Skeletal muscle cell (primary cell): ENCODE measurements around the gene XRCC6.
"Not testable (repeated sequence)": the region's sequence is repeated elsewhere in the genome, so short reads cannot be mapped to it uniquely, and the experiment has no call there.

Experiments used
- DNase-seq: peaks from one replicate; pipeline ENCODE4 v3.0.0-alpha.2; 2010; ENCODE audit warnings: low read depth
- H3K4me3 ChIP-seq: 2 replicates; pipeline ENCODE4 v1.5.1; 2011; ENCODE audit warnings: low read depth, mild to moderate bottlenecking, control low read depth, low read length, moderate library complexity

XRCC6 gene

DNA sequence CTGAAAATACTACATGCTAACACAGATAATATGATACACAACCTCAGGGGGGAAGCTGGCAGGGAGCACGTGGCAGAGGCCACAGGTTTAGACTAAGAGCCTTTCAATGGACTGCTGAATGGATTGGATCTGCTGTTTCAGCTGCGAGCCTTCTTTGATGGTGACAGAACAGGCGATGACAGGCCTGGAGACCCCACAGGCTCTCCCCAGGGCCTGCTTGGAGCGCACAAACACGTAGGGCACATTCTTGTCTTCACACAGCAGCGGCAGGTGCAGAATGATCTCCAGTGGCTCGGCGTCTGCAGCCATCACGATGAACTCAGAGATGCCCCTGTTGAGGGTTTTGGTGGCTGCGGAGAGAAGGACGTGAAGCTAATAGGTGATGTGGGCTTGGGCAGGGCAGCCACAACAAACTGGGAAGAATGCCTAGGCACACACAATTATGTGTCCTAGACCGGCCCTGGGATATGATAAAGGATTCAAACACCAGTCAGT is 53.8 kb downstream of the XRCC6 start:
- DNase-seq: no peak
- H3K4me3 ChIP-seq: no peak overlapping the region

DNA sequence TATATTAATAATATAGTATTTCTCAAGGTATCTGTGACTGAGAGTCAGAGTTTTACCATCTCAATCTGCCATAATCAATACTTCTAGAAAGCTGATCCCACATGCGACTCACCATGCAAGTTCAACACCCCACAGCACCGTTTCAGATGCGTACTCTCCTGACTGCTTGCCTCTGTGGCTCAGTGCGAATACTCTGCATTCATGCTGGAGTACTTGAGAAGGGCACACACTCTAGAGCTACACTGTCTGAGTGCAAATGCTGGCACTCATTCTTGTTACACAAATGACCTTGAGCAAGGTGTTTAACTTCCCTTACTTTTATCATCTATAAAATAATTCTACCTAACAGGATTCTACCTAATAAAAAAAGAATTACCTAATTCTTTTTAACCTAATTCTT is 55.0 kb downstream of the XRCC6 start:
- DNase-seq: no peak
- no peak overlapping the region for H3K4me3 ChIP-seq

- H3K4me3 ChIP-seq: peak overlapping the region; percentile 68
- DNase-seq: no peak
Observed at GRCh38 chr22:41681616-41682015, 60.5 kb downstream of the XRCC6 start.

DNA sequence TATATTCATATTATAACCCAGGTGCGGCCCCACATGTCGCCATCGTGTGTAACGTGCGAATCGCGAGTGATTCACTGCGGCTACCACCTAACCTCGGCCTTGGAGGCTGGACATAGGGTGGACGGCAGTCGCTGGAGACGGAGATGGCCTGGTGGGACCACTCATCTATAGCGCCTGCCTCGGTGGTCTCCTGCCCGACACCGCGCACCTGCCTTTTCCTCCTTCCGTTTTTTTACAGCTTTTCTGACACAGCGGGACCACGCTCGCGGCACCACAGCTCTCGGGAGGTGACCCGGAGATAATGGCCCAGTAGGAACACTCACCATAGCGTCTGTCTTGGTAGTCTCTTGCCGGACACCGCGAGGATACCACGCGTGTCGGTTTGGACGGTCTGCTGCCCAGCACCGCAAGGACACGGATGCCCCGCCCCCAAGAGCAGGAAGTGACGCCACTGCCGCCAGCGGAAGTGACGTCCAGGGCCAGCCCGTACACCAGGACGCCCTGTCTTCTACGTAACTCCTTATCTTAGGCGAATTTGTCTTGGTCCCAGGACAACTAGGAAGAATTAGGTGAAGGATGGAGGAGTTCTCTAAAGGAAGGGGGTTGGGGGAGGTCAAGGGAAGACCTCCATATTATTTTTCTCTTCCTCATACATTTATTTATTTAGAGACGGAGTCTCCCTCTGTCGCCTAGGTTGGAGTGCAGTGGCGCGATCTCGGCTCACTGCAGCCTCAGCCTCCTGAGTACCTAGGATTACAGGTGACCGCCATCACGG is 61.1 kb downstream of the XRCC6 start:
- DNase-seq: peak; percentile 47
- H3K4me3 ChIP-seq: peak overlapping the region; percentile 68

GRCh38 chr22:41683052-41683451 is 62.0 kb downstream of the XRCC6 start:
- H3K4me3 ChIP-seq: peak overlapping the region; percentile 68
- DNase-seq: no peak

DNA sequence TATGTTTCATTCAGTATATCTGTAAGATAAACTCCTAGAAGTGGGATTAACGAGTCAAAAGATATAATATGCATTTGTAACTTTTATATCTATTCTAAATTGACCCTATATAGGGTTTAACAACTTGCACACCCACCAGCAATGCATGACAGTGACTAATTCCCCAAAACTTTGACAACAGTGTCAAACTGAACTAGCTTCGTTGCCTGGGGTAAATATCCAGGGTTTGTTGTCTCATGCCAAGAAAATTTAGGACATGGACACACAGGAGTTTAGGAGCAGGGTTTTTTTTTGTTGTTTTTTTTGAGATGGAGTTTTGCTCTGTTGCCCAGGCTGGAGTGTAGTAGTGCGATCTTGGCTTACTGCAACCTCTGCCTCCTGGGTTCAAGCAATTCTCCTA is 62.5 kb downstream of the XRCC6 start:
- no peak overlapping the region for H3K4me3 ChIP-seq
- DNase-seq: no peak

GRCh38 chr22:41684194-41684593 is 63.1 kb downstream of the XRCC6 start:
- H3K4me3 ChIP-seq: no peak overlapping the region
- no peak for DNase-seq

DNA sequence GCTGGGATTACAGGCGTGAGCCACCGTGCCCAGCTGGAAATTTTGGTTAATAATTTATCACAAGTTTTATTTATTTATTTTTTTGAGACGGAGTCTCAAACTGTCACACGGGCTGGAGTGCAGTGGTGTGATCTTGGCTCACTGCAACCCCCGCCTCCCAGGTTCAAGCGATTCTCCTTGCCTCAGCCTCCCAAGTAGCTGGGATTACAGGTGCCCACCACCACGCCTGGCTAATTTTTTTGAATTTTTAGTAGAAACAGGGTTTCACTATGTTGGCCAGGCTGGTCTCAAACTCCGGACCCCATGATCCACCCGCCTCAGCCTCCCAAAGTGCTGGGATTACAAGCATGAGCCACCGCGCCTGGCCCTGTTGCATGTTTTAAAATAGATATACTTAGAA is 65.8 kb downstream of the XRCC6 start:
- not testable (repeated sequence) for DNase-seq, H3K4me3 ChIP-seq

GRCh38 chr22:41687901-41688364 is 66.8 kb downstream of the XRCC6 start:
- no peak for DNase-seq
- peak overlapping the region; percentile 69 for H3K4me3 ChIP-seq

GRCh38 chr22:41688365-41689211 is 67.5 kb downstream of the XRCC6 start, which contains the start of gene SNU13:
SNU13 (minus strand) TSS chr22:41688867; CDS start chr22:41688796, 71 bp downstream.
- peak; percentile 69 for DNase-seq

GRCh38 chr22:41690476-41690875 is 69.4 kb downstream of the XRCC6 start:
- H3K4me3 ChIP-seq: no peak overlapping the region
- no peak for DNase-seq

More at GRCh38 chr22:41688365-41689211, 67.5 kb downstream of the XRCC6 start, which contains the start of gene SNU13:
- H3K4me3 ChIP-seq: peak within 1 kb of the TSS; percentile 69

DNA sequence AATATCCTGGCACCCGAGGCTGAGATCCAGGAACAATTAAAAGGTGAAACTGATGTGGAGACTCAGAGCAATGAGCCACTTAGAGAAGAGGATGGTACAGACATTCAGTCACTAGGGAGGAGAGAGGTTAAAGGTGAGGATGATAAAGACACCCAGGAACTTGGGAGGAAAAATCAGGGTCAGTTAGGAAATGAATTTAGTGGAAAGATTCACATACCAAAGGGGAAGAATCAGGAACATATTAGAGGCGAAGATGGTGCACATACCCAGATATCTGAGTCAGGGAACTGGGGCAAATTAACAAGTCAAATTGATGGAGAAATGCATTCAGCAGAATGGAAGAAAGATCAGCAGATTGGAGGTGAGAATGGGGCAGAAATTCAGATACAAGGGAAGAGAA is 74.1 kb downstream of the XRCC6 start:
- DNase-seq: no peak
- H3K4me3 ChIP-seq: no peak overlapping the region

DNA sequence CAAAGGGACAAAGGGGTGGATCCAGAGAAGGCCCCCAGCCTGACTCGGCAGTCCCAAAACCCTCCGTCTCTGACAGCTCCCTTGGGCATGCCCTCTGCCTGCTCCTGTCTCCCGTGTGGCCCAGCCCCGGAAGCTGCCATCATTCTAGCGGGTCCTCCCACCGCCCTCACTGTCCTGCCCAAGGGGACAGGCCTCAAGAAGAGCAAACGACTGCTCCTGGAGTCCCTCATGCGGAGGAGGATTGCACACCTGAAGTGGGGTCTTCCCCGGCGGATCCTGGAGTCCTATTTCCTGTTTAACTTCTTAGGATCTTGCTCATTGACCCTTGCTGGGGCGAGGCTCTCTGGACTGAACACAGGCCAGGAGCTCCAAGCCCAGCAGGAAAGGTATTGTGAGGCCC is 75.6 kb downstream of the XRCC6 start:
- no peak for DNase-seq
- H3K4me3 ChIP-seq: no peak overlapping the region

GRCh38 chr22:41697126-41697775 is 76.2 kb downstream of the XRCC6 start:
- DNase-seq: peak; percentile 41
- peak overlapping the region; percentile 17 for H3K4me3 ChIP-seq

DNA sequence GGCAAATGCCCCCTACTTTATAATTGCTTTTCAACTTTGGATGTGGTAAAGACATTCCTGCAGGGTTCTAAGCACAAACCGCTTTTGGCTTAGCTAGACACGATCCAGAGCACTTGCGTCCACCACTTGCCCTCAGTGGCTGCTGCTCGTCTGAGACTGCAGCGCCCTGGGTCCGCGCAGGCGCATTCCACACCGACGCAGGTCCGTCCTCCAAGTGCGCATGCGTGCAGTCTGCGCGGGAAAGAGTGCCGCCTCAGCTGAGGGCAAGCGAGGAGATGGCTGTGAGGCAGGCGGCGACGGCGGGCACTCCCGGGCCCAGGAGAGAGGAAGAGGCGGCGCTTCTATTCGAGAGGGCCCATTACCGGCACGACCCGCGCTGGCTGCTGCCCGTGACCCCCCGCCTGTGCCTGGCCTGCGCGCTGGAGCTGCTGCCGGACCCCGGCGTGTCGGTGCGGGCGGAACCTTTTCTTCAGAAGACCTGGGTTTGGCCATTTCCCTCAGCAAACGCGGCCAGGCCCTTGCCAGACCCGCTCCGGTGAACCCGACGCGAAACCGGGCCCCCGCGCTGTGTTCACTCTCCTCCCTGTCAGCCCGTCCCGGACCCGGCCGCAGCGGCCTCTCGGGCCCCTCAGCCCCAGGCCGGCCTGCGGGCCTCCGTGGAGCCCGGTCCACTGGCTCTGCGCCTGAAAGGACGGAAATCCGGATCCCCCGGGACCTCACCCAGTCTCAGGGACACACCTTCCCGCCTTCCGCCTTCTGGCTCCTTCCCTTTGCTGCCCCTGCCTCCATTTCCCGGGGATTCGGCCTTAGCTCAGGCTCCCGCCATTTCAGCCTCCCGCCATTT is 78.4 kb downstream of the XRCC6 start, which contains the start of gene MEI1:
TSS of gene MEI1 (plus strand) at position 240 of the 844 bp plus-strand sequence. CDS start at position 276, 36 bp downstream.
- peak; percentile 6 for DNase-seq
- peak within 1 kb of the TSS; percentile 13 for H3K4me3 ChIP-seq

DNA sequence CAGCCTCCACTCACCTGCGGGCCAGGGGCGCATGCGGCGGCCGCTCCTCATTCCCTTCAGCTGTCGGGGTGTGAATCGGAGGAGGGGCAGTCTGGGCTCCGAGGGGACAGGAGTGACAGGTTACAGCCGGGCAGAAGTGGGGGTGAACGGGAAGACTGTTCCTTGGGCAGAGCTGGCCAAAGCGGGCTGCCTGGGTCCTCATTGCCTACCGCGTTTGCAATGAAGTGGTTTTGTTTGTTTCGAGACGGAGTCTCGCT is 78.9 kb downstream of the XRCC6 start:
- no peak for DNase-seq
- H3K4me3 ChIP-seq: no peak overlapping the region

DNA sequence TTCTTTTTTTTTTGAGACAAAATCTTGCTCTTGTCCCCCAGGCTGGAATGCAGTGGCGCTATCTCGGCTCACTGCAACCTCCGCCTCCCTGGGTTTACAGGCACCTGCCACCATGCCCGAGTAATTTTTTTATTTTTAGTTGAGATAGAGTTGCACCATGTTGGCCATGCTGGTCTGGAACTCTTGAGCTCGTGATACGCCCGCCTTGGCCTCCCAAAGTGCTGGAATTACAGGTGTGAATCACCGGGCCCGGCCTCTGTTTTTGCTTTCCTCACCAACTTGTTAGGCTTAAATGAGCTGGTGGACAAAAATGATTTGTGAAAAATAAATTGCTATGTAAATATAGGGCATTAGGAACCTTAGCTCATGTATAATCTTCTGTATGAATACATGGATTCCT is 81.7 kb downstream of the XRCC6 start:
- H3K4me3 ChIP-seq: no peak overlapping the region
- no peak for DNase-seq

DNA sequence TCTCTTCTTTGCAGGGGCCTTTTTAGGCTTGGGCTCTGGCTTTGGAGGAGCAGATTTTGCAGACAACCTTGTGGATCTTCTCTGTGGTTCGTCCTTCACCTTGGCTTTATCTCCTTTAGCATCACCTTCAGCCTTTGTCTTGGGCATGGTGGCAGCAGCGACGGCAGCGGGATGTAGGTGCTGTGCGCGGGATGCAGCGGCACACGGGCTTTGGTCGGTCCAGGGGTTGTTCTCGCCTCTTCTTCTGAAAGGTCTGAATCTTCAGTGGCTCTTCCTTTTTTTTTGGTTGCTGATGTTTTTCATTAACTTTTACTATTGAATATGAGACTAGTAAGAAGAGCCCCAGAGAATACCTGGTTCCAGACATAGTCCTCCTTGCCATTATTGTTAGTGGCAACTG is 88.2 kb downstream of the XRCC6 start:
- no peak overlapping the region for H3K4me3 ChIP-seq
- no peak for DNase-seq

DNA sequence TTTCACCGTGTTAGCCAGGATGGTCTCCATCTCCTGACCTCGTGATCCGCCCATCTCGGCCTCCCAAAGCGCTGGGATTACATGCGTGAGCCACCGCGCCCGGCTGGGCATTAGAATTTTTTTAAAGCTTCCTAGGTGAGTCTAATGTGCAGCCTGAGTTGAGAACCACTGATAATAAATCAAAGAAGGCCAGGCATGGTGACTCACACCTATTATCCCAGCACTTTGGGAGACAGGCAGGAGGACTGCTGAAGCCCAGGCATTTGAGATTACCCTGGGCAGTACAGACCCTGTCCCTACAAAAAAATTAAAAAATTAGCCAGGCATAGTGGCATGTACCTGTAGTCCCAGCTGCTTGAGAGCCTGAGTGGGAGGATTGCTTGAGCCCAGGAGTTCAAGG is 91.9 kb downstream of the XRCC6 start:
- DNase-seq: no peak

More for the DNA sequence above, 91.9 kb downstream of the XRCC6 start:
- no peak overlapping the region for H3K4me3 ChIP-seq
